GM12801 (cell line): ENCODE results near the gene GRIK3.

Experiments
- CTCF ChIP-seq: IDR thresholded peaks from one replicate; pipeline ENCODE4 v1.5.1; 2011; ENCODE audit warnings: control low read depth; ENCODE audit not compliant: insufficient read length; ENCODE audit errors: extremely low read depth

Gene GRIK3

GRCh38 chr1:36752431-36752830, 281.9 kb downstream of the GRIK3 start:
- TF ChIP-seq CTCF: no peak

DNA sequence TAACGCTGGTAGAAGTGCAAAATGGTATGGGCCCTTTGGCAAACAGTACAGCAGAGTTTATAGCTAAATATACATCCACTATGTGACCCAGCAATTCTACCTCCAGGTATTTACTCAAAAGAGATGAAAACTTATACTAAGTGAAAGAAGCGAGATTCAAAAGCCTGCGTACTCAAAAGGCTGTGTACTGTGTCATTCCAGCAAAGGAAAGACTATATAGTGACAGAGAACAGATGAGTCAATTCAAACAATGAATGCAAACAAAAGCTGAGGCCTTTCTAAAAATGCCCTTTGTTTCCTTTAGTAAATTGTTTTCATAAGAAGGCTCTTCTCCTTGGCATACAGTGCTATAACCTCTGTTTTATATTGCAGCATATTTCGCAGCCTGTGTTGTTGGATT, 282.8 kb downstream of the GRIK3 start:
- no peak for TF ChIP-seq CTCF

- no peak for TF ChIP-seq CTCF
These were observed 285.8 kb downstream of the GRIK3 start for GRCh38 chr1:36748466-36748865.
